SK-MEL-5 (cell line): Measurements from ENCODE around the gene NUB1. TPM values are rescaled to one million over a fixed set of nuclear protein-coding genes. Genes with fewer than 3 reads are reported as not detected.

Experiments
- DNase-seq: peaks from one replicate; pipeline ENCODE4 v3.0.0-alpha.2; 2016; ENCODE audit warnings: low read depth, low spot score
- in situ Hi-C: cut with HindIII; loops from 2 replicates; pipeline ENCODE4 v1.10.0; 2016; ENCODE audit warnings: low sequenced_read_pairs, high pct_unique_total_duplicates, low pct_unique_long_range_greater_than_20kb
- total RNA-seq: library from RNA; depleted of rRNA; stranded (reverse); fragments of >200 nt; shearing (Covaris generic); gene quantifications from 2 replicates; pipeline ENCODE4 v1.2.3, GENCODE V29; 2014

NUB1 gene
- total RNA-seq, 1 experiment from 2014 or later: 80.6 TPM

DNA sequence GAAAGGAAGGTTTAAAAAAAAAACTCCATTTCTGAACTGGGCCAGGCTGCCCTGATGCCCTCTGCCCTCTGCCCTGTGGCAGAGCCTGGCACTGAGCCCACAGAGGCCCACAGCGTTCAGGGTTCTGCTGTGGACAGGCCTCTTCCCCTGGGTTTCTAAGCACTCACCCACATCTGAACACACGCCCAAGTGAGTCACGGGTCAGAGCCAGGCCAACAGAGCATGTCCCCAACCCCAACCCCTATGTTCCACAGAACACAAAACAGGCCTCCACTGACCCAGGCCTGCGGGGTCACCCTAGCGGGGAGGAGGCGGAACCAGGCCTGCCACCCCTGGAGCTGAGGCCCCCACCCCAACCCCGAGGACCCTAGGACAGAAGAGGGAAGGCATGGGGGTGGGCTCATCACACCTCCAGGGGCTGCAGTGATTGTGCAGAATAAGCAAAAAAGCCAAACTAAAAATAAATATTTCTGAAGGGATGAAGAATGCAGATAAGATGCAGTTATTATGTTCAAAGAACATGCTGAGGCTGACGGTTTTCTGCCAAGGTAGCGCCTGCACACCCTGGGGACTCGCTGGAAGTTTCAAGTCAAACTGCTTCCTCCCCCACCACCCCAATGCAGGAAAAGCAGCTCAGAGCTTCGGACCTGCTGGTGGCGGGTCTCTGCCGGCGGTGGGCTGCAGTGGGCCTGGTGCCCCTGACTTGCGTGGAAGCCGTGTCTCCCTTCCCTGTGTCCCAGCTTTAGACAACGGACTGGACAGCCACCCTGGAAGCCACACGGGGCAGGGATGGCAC is 62.8 kb downstream of the NUB1 start:
- no peak for DNase-seq
- in situ Hi-C loops: no loop called here

DNA sequence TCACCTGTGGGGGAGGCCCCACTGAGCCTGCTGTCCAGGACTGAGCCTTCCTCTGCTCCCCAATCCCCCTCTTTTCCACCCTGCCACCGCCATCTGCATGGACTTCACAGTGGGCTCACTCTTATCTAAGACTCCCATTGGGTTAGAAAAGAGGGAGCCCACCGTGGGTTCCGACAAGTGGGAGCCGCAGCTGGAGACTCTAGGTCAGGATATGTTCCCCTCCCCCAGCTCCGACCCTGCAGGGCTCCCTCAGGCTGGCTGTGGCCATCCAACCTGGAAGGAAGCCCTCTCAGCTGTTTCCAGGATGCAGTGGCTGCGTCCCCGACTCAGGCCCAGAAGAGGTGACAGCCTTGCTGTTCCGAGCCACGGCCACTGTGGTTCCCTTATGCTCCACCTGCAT is 63.4 kb downstream of the NUB1 start:
- DNase-seq: no peak
- in situ Hi-C loops: no loop called here

DNA sequence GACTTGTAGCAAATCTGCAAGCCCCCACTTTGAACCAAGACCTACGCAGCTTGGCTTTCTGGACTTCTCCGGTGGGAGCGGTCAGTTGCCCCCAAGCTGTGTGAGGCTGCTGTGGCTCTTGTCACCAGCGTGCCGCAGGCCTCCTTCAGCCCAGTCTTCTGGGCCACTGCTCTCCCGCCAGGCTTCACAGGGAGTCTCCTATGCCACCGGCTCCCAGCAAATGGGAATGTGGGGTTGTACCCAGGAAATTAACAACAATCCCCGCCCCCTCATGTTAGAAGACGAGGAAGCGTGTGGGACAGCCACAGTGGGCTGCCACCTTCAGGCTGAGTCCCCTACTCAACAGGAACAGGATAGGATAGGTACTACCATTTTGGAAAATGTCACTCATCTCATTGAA is 64.0 kb downstream of the NUB1 start:
- in situ Hi-C loops: no loop called here

DNA sequence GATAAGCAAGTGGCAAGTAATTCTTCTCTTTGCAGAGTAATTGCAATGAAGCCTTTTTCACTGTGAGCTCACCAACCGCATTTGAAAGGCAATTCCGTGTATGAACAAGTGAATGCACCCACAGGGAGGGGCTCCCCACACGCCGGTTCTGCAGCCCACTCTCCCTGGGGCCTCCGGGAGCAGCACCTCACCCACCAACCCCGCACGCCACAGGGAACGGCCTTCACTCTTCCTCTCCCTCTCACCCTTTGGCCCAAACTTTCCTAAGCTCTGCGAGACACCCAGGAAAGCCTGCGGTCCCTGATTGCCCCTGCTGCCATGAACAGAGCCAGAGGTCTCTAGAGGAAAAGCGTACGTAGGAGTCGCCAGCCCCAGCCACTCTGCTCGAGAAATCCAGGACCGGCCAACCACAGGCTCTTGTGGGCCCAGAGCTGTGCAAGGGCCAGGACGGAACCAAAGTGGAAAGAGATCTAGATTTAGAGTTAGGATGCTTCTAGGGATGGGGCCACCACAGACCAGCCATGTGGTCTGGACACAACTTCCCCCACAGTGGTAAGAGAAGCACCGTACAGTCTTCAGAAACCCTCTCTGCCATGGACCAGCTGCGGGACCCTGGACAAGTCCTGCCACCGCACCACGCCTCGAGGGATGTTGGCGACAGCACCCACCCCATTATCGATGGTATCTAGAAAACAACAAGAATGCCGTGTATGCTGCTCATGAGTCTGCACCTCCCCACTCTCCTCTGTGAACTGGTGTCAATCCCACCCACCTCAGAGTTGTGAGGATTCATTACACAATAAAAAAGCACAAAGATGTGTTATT is 64.7 kb downstream of the NUB1 start:
- in situ Hi-C loops: no loop called here
- DNase-seq: no peak

More for the DNA sequence above, 64.0 kb downstream of the NUB1 start:
- no peak for DNase-seq

DNA sequence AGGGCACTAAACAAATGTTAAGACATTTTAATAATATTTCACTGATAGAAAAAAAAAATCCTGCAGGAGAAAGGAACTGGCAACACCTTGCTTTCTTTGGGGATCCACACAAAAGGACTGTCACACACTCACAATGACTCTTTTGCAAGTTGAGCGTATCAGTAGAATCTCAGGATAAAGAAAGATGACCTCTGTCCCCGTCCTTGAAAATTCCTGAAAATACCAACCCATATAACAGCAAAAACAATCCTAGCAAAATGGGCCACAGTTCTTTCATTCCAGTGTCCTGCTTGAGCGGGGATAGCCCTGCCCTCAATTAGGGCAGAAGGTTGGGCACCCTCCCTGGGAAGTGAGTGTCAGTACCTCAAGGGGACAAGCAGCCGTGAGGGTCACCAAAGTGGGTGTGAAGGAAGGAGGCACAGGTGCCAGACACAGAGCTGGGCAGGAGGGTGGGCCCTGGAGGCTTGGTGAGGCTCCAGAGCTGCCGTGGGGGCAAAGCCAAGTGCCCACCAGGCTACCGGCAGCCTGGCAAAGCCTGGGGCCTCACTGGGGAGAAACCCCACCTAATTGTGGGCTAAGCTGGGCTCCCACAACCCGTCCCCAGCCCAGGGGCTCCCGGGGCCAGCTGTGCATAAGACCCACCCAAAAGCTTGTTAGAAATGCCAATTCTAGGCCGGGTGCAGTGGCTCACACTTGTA is 65.4 kb downstream of the NUB1 start:
- in situ Hi-C loops: no loop called here
- no peak for DNase-seq

- no peak for DNase-seq
- in situ Hi-C loops: no loop called here
Measured at GRCh38 chr7:151408498-151408838, 66.9 kb downstream of the NUB1 start.

DNA sequence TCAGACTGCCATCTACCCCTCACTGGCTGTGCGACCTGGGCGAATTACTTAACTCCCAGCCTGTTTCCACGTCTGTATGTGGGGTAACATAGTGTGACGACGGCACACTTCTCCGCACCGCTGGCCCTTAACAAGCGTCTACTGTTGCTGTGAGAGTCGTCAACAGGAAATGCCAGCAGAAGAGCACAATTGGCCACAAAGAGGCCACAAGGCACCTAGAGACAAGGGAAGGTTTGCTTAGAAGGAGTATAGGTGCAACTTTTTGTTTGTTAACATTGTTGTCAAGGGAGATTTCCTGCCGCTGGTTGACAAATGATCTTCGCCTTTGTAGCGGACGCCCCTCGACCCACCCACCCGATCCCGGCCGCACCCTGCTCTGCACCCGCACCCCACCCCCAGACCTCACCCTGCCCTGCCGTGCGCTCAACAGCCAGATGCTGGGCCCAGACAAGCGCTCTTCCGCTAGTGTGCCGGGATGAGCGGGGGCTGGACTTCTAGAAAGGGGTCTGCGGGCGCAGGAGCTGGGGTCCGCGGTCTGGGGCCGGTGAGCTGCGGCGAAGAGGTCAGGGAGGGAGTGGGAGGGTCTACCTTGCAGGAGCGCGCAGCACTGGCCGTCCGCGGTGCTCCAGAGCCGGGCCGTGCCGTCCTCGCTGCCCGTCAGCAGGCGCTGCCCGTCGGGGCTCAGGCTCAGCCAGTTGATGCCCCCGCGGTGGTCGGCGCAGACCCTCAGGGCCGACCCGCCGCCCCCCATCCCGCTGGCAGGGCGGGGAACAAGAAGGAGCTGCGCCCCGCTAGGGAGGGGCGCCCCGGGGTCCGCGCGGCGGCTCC is 67.4 kb downstream of the NUB1 start:
- no peak for DNase-seq

DNA sequence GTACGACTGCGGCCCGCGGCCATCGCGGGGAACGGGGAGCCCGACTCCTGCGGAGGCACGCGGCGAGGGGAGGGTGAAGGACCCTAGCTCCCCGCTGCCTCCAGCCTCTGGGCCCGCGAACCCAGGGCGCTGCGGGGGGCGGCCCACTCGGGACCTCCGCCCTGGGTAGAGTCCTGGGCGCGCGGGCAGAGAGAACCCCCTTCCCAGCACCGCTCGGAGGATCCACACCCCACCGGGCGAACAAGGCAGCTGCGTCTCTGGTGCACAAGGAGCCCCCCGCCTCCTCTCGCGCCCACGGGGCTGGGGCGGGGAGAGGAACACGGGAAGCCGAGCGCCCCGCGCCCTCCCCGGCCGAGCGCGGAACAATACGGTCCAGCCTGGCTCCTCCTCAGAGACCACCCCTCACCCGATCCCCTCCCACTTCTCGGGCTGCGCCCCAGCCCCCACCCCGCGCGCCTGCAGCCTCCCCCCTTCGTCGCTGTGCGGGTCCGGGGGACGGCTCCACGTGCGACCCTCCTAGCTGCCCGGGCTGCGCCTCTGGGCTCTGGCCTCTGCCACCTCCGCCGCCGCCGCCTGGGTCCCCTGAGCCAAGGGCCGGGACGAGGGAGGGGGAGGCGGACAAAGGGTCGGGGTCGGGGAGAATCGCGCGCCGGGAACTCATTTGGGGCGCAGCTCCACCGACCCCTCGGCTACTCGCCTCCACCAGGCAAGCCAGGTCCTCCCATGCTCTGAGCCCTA is 68.2 kb downstream of the NUB1 start, which contains the start of gene WDR86:
WDR86 (minus strand) TSS at position 372 of the 738 bp plus-strand sequence. CDS start 449 bp downstream, outside the sequence.
- no peak for DNase-seq
- in situ Hi-C loops: no loop called here

More for the DNA sequence above, 67.4 kb downstream of the NUB1 start:
- in situ Hi-C loops: no loop called here

- DNase-seq: no peak
- in situ Hi-C loops: no loop called here
Measured at GRCh38 chr7:151410405-151411390, 69.1 kb downstream of the NUB1 start.

DNA sequence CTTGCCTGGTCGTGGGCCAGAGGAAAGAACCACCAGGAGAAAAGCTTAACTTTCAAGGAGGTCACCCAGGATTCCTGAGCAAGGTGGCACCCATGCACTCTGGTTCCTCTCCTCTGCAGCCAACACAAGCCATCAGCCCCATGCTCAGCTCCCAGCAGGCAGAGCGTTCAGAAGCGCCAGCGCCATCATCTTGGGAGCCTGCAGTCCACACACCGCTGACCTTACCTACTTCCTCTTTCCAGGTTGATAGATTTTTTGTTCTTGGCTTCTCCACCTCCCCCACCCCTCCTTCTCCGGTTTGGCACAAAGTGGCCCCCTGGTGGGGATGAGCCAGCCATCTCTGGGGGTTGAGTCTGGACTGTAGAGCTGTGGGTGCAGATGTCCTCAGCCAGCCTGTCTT is 69.9 kb downstream of the NUB1 start:
- in situ Hi-C loops: no loop called here
- DNase-seq: no peak

DNA sequence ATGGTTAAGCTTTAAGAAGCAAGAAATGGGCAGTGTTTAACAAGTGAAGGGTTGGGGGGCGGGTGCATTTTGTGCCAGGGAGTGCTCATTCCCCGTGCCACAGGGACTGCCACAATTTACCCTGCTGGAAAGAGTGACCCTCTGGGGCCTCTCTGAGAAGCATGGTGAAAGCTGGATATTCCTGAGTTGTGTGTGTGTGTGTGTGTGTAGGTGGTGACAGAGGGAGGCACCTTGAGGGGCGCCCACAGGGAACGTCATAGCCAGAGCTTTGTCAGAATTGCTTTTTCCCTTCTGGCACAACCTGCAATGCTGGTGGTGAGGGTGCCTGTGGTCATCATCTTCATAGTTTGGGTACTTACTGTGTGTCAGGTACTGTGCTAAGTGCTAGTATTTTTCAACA is 70.7 kb downstream of the NUB1 start:
- no peak for DNase-seq
- in situ Hi-C loops: no loop called here

DNA sequence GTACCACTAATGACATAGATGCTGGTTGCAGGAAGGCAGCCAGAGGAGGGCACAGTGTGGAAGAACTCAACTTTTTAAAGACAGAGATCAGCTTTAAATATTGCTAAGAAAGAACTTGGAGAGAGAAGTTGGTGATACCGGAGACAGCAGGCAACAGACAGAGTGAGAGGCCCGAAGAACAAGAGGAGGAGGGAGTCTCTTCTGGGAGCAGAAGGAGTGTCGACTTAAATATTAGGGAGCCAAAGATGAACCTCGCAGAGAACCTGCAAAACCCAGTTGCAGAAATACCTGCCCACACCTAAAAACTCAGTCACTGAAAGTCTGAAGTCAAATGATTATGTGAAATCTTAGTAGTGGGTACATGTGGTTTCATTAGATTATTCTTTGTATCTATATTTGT is 71.6 kb downstream of the NUB1 start:
- in situ Hi-C loops: no loop called here
- no peak for DNase-seq

GRCh38 chr7:151415375-151416105 is 73.9 kb downstream of the NUB1 start:
- in situ Hi-C loops: no loop called here
- DNase-seq: no peak

GRCh38 chr7:151416112-151416940 is 74.7 kb downstream of the NUB1 start:
- DNase-seq: no peak
- in situ Hi-C loops: no loop called here

GRCh38 chr7:151416941-151417315 is 75.3 kb downstream of the NUB1 start:
- DNase-seq: no peak
- in situ Hi-C loops: no loop called here
